GM18519 (cell line): ENCODE results near the gene FOXL2.

ENCODE experiments used
- ATAC-seq: cut with Tn5 transposase; IDR thresholded peaks from one replicate; pipeline ENCODE4 v1.9.1; 2021; ENCODE audit warnings: mild to moderate bottlenecking, moderate library complexity; ENCODE audit not compliant: unreplicated experiment, low FRiP score

FOXL2 gene

GRCh38 chr3:138899351-138899991 lies 47.5 kb downstream of the FOXL2 start:
- no peak for ATAC-seq

GRCh38 chr3:138898708-138899107 lies 48.2 kb downstream of the FOXL2 start:
- ATAC-seq: no peak

DNA sequence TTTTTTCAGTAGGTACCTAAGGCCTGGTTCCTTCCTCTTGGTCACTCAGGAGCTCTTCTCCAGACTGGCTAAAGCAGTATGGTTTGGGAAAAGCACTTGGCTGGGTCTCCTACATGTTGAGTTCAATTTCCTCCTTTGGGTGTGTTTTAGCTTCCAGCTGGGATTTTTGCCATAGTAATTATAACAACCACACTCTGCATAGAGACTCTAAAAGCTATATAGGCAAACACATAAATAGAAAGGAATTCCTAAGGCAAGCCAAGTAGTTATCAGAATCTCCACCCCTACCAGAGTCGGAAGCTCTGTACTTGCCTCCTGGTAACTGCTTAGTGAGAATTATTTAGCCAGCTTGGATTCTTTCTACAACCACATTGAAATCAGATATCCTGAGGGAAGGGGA lies 48.6 kb downstream of the FOXL2 start:
- no peak for ATAC-seq
